ENCODE data around the gene ITFG1.
"Not testable (repeated sequence)": the region's sequence is repeated elsewhere in the genome, so short reads cannot be mapped to it uniquely, and the experiment has no call there.

The ITFG1 gene

DNA sequence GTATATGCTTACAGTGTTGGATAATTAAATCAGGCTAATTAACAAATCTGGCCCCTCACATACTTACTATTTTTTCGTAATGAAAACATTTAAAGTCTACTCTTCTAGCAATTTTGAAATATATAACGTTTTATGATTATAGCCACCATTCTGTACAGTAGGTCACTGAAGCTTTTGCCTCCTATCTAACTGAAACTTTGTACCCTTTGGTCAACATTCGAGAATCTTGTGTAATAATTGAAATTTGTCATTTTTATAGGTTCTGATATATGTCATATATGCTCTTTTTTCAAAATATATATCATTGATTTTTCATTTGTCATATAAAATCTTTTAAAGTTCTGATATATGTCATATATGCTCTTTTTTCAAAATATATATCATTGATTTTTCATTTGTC is 12.9 kb upstream of the ITFG1 start:
- no peak for DNase-seq (ENCODE audit: low spot score)

DNA sequence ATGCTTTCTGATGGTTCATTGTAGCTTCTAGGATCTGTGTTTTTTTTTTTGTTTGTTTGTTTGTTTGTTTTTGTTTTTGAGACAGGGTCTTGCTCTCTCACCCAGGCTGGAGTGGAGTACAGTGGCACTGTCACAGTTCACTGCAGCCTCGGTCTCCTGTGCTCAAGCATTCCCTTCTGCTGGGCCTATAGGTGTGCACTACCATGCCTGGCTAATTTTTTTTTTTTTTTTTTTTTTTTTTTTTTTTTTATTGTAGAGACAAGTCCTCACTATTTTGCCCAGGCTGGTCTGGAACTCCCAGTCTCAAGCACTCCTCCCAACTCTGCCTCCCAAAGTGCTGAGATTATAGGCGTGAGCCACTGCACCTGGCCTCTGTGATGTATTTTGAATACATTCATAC is 12.1 kb upstream of the ITFG1 start:
- DNase-seq (ENCODE audit: low spot score): not testable (repeated sequence)

DNA sequence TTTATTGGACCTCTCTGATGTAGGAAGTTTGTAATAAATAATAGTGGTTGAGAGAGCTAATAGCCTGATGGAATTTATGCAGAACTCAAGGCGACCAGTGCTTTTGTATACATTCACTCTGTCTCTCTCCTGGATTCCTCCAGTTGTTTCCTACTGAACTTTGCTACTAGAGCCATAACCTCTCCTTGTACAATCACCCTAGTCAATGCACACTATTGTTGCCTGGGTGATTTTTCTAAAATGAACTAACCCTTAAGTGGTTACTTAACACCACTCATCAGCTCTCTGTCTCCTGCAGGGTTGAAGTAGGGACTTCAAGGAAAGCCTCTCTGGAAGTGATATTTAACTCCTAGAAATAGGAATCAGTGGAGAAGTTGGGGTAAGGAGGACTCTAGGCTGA is 9.9 kb upstream of the ITFG1 start:
- DNase-seq (ENCODE audit: low spot score): no peak

DNA sequence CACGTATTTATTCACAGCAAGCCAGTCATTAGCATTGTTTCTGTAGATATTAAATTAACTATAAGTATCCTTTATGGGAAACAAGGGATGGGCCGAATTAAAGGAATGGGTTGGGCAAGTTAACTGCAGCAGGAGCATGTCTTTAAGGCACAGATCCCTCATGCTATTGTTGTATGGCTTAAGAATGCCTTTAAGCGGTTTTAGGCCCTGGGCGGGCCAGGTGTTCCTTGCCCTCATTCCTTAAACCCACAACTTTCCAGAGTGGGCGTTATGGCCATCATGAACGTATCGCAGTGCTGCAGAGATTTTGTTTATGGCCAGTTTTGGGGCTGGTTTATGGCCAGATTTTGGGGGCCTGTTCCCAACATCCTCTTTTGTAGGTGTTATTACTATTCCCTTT is 9.3 kb upstream of the ITFG1 start:
- no peak for DNase-seq (ENCODE audit: low spot score)

DNA sequence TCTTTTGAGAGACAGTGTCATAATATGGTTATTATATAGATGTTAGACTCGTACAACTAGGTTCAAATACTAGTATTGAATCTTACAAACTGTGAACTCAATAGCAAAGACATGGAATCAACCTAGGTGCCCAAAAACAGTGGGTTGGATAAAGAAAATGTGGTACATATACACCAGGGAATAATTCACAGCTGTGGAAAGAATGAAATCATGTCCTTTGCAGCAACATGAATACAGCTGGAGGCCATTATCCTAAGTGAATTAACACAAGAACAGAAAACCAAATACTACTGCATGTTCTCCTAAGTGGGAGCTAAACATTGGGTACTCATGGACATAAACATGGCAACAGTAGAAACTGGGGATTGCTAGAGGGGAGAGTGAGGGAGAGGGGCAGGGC is 8.4 kb upstream of the ITFG1 start:
- no peak for DNase-seq (ENCODE audit: low spot score)

DNA sequence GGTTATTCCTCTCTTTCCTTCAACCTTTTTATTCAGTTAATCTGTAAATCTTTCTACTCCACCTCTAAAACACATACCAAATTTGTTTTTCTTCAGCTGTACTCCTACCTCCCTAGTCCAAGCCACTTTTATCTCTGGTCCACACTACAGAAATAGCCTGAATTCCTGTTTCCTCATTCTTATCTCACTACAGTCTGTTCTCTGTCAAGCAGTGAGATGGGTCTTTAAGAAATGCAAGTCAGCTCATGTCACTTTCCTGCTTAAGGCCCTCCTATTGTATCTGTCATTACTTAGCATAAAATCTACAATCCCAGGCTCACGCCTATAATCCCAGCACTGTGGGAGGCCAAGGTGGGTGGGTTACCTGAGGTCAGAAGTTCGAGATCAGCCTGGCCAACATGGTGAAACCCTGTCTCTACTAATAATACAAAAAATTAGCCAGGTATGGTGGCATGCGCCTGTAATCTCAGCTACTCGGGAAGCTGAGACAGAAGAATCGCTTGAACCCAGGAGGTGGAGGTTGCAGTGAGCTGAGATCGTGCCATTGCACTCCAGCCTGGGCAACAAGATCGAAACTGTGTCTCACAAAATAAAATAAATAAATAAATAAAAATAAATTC is 7.3 kb upstream of the ITFG1 start:
- not testable (repeated sequence) for DNase-seq (ENCODE audit: low spot score)

DNA sequence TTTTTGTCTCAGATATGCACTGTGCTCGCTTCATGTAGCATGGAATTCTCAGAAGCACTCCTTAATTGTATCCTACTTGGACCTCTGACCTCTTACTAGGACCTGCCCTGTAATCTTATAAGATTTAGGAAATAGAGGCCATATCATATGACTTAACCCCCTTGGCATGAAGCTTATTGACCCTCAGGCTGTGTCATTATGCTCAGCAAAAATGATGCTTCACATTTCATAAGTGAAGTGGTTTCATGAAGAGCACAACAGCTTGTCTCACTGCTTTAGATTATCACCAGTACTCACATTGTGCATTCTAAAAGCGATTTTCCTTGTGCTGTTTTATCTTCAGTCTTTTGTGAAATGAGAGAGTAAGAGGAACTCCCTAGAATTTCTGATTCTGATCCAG is 6.6 kb upstream of the ITFG1 start:
- no peak for DNase-seq (ENCODE audit: low spot score)

DNA sequence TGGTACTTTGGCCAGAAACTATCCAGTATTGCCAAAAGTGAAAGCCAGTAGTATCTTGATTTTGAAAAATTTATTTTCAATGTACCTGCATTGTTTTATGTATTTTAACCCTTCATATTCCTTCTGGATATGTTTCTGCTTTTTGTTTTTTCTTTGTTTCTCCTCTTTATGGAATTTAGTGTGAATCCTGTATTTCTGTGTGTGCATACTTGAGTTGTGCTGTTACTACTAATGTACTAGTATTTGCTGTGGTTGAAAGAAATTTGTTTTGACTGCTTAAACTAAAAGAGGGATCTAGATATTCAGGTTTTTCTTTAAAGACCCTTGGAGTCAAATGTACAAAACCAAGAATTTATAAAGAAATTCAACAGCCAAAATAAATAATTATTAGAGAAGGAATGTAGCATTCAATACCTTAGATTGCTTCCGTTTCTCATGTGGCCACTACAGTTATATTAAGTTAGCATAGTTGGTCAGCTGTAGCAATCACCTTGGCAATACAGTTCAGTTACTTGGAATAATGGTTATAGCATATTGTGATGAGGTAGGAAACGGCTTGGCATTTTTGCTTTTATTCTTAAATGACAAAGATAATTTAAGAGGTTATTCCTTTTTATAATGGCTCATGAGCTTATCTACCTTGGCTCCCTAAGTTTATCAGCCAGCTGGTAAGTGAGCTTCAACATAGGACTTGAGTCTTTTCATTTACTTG is 5.2 kb upstream of the ITFG1 start:
- DNase-seq (ENCODE audit: low spot score): no peak

DNA sequence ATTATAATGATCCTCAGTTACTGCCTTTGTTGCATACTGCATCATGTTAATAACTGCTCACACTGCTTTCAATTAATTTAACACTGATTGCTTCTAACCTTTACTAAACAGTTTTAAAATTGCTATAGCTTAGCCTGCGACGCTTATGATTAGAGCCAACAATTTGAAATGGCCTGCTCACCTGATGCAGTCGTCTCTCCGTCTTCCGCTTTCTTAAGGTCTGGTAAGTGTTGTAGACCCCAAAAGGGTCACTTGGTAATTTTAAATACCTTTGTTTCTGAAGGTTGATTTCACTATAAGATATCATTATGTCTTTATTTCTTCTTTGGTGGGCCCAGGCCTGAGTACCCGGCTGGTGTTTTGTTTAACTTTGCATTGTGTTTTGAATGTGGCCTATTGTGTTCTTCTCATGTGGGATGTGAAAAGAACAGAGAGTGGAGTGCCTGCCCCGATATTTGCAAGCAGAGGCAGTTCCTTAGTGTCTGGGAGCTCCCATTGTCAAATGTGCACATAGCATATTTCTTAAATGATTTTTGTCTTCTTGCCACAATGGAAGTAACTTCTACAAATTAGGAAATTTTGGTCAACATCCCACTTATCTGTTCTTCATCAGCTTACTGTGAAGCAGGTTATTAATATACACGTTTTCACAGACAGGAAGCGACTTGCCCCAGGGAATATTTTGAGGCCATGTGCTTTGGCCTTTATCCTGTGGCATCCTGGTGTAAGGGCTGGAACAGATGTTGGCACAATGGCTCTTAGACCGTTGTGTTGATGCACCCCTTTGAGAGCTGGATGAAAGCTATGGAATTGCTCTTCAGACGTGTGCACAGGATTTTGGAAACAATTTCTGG is 3.1 kb upstream of the ITFG1 start:
- DNase-seq (ENCODE audit: low spot score): no peak

DNA sequence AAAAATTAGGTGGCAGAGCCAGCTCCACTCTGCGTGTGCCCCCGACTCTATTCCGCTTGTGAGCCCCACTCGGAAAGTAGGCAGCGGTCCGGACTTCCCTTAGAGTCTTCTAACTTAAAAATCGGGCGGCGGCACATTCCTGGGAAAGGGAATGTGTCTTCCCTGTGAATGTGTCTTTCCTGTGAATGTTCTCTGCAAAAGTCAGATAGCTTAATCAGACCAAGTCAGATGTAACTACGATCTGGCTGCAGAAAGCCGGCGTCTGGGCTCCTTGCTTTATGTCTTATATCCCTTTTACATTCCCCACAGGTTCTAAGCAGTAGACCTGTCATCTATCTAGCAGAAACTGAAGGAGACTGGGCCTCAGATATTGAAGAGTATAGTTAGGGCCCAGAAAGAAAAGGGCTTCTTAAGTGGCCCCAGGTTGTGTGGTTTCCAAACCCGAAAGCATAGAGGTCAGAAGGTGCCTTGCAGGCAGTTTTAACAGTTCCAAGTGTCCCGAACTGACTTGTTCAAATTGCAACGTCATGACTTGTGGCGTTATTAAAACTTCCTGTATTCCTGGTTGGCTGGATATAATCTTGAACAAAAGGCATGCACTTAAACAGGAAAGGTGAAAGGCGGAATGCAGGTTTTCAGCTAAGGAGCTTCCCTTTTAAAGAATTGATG is 869 bp upstream of the ITFG1 start:
- DNase-seq (ENCODE audit: low spot score): peak; percentile 28

DNA sequence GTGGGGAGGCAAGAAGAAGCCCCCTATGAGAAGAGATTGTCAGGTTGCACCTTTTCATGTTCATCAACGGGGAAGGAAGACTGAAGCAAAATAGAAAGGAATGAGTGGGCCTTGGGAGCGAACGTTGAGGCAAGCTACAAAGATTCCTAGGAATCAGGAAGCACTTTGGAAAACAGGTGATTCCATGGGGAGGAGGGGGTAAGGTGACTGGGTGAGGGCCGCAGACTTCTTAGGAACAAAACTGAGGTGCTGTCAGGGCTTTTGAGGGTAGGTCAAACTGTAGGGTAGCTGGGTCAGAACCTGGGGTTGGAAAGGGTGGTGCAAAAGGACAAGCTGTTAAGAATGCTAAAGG is 528 bp downstream of the ITFG1 start:
- DNase-seq (ENCODE audit: low spot score): no peak

DNA sequence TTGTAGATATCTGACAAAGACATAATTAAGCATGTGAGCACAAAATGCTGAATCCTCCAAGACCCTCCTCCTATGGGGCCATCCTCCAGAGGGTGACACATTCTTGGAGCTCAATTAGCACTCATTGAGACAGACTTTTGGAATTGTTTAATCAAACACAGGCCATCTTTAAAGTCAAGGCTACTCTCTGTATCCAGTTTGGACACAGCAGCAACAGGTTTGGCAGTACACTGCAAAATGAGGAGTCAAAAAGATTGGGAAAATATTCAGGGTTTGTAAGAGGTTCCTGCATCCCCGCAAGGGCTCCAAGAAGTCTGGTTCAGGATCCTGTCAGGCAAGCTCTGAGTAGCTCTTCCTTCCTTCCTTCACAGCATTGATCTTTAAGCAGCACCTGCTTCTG is 1.3 kb downstream of the ITFG1 start:
- DNase-seq (ENCODE audit: low spot score): no peak

DNA sequence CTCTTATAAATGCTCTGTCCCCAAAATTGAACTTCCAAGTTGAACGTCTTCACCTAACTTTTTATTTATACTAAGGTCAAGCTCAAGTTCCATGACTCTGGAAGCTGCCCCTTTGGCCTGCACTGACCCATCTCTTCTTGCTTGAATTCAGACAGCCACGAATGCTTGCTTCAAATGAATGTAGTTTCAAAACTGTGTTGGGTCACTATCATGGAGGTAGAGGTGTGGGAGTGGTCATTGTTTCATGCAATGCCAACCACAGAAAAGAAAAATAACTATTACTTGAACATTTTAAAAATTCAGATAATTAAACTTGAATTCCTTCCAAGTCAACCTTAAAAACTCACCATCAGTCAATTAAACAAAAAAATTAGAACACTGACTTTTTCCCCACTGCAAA is 2.5 kb downstream of the ITFG1 start:
- no peak for DNase-seq (ENCODE audit: low spot score)

DNA sequence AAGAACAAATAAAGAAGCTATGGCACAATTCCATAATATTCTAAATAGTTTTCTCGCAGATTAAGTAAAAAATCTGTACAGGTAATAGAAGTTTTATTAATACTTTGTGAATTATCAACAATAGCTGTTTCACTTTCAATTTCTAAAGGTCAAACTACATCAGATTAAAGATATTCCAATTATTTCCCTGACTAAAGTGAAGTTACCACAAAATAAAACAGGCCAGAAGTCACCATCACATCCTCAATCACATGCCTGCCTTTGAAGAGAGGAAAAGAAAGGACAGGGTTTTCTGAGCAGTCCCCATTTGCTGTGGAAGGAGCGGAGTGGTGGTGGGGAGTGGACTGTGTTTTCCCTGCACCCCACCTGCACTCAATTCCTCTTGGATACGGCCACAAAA is 11.1 kb downstream of the ITFG1 start:
- no peak for DNase-seq (ENCODE audit: low spot score)

DNA sequence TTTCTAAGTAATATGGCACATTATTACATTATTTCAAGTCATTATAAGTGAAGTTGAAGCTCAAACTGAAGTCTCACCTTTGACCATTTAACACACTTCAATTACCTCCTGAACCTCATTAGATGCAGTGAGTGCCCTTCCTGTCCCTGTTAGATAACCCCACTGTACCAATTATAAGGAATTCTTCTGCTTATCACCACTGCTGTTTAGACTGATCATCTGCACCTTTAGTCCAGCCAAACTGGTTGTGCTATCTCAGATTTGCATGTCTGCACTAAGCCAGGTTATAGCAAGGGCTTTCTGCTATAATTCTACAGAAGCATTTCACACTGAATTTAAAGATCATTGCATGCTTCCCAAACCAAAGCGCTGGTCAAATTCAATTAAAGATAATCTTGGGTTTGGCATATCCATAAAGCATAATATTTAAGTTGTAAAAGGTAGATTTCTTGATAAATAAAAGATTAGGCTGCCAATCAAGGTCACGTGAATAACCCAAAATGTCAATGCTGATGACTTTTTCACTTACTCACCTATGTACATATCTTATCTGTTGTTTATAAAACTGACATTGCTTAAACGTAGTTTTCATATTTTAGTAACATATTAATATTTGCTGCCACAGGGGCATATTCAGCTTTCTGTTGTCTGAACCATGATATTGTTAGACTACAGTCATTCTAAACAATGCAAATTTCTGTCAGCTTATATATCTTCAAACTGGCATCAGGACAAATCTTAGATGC is 11.9 kb downstream of the ITFG1 start:
- no peak for DNase-seq (ENCODE audit: low spot score)

DNA sequence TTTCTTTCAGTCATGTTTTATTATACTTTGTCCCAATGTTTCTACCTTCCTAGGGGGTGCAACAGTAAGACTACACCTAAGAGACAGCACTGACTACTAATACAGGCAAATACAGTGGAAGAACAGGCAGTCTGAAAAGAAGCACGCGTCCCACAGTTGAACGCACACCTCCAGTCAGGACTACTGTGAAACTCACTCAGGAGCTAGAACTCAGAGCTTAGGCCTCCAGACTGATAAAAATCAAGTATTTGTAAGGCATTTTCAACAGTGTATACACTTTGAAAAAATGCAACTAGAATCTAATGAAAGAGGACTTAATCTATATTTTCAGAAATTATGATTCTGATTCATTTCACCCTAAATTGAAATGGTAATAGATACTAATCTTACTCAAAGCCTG is 14.4 kb downstream of the ITFG1 start:
- DNase-seq (ENCODE audit: low spot score): no peak

DNA sequence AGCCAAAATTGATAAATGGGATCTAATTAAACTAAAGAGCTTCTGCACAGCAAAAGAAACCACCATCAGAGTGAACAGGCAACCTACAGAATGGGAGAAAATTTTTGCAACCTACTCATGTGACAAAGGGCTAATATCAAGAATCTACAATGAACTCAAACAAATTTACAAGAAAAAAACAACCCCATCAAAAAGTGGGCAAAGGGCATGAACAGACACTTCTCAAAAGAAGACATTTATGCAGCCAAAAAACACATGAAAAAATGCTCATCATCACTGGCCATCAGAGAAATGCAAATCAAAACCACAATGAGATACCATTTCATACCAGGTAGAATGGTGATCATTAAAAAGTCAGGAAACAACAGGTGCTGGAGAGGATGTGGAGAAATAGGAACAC is 18.0 kb downstream of the ITFG1 start:
- DNase-seq (ENCODE audit: low spot score): not testable (repeated sequence)

DNA sequence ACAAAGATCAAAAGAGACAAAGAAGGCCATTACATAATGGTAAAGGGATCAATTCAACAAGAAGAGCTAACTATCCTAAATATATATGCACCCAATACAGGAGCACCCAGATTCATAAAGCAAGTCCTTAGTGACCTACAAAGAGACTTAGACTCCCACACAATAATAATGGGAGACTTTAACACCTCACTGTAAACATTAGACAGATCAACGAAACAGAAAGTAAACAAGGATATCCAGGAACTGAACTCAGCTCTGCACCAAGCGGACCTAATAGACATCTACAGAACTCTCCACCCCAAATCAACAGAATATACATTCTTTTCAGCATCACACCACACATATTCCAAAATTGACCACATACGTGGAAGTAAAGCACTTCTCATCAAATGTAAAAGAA is 20.8 kb downstream of the ITFG1 start:
- not testable (repeated sequence) for DNase-seq (ENCODE audit: low spot score)

DNA sequence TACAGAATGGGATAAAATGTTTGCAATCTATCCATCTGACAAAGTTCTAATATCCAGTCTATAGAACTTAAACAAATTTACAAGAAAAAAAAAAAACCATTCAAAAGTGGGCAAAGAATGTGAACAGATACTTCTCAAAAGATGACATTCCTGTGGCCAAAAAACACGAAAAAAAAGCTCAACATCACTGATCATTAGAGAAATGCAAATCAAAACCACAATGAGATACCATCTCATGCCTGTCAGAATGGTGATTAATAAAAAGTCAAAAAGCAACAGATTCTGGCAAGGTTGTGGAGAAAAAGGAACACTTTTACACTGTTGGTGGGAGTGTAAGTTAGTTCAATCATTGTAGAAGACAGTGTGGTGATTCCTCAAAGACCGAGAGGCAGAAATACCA is 26.6 kb downstream of the ITFG1 start:
- not testable (repeated sequence) for DNase-seq (ENCODE audit: low spot score)

DNA sequence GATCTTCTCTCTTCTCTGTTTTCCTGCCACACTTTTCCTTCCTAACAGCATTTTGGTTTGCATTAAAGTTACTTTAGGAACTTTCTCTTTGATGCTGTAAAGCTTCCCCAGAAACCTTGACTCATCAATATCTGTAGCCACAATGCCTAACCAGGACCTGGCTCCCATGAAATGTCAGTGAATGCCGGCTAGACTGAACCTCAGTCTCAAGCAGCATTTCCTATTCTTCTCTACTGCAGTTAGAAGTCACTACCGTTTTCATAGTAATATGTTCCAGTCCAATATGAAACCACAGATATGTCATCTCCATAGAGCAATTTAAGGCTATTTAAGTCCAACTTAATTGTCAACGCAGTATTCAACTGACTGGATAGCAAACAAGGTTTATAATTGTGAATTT is 28.9 kb downstream of the ITFG1 start:
- DNase-seq (ENCODE audit: low spot score): no peak

DNA sequence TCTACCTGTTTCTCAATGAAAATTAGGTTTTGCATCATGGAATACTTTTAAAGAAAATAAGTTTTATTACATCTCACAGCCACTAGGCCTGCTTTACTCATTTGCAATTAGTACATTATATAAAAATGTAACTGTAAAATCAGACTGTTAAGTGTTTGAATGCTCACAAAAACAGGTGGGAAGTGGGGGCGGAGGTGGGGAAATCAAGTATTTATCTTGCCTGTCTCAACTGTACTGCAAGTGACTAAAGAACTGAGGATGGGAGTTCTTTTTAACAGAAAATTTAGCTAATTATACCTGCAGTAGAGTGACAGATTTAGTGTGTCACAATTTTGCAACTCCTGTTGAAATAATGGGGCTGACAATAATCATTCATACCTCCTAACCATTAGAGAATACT is 34.1 kb downstream of the ITFG1 start:
- DNase-seq (ENCODE audit: low spot score): no peak

DNA sequence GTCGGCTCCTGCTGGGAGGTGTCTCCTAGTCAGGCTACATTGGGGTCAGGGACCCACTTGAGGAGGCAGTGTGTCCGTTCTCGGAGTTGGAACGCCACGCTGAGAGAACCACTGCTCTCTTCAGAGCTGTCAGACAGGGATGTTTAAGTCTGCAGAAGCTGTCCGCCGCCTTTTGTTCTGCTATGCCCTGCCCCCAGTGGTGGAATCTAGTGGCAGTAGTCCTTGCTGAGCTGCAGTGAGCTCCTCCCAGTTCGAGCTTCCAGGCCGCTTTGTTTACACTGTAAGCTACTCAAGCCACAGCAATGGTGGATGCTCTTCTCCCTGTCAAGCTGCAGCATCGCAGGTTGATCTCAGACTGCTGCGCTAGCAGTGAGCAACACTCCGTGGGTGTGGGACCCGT is 36.0 kb downstream of the ITFG1 start:
- DNase-seq (ENCODE audit: low spot score): no peak

Data from germinal center (tissue), 1 donor.